GM18861 (cell line): ENCODE data around the gene SKAP1.
A peak's percentile ranks its signal among the peaks of the same experiment; 100 is the strongest.

Experiments used
- ATAC-seq: cut with Tn5 transposase; IDR thresholded peaks from one replicate; pipeline ENCODE4 v1.9.1; 2021; ENCODE audit not compliant: unreplicated experiment

Gene SKAP1

GRCh38 chr17:48429638-48430586, at the start of gene SKAP1:
SKAP1 (minus strand) TSS chr17:48430214.
- no peak for ATAC-seq

DNA sequence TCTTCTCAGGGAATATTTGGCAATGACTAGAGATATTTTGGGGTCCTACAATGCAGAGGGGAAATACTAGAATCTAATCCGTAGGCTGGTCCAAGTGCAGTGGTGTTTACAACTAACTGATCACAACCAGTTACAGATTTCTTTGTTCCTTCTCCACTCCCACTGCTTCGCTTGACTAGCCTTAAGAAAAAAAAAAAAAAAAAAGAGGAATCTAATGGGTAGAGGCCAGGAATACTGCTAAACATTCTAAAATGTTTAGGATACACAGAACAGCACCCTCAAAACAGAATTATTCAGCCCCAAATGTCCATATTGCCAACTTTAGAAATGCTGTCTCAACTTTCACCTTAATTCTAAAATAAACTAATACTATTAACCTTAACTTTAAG, 49.0 kb upstream of the SKAP1 start:
- no peak for ATAC-seq

- peak; percentile 89 for ATAC-seq
Observed at GRCh38 chr17:48478224-48479013, 48.4 kb upstream of the SKAP1 start.

- no peak for ATAC-seq
Observed at GRCh38 chr17:48477221-48477620, 47.2 kb upstream of the SKAP1 start.

GRCh38 chr17:48472411-48473281, 42.6 kb upstream of the SKAP1 start:
- no peak for ATAC-seq

- no peak for ATAC-seq
Observed at GRCh38 chr17:48471817-48472410, 41.9 kb upstream of the SKAP1 start.

DNA sequence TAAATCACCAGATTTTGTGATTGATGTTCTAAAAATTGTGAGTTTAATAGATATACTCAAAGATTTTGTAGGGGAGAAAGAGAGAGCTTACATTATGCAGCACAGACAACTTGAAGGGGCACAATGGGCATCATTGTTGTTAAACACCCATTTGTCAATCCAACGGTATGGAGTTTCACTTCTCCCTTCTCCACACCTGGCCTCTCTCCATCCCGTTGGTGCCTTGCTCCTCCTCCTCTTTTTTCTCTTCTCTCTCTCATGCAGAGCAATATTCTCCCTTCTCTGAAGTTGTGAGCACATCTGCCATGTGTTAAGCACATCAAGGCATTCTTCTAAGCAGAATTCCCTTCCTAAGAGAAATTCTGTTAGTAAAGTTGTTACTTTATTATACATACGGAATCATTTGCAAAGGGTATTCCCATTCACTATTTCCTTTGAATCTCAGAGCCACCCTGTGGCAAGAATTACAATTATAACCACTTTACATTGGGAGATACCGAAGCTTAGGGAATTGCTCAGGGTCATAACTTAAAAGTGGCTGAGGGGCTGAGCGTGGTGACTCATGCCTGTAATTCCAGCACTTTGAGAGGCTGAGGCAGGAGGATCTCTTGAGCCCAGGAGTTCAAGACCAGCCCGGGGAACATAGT, 40.5 kb upstream of the SKAP1 start:
- ATAC-seq: no peak

DNA sequence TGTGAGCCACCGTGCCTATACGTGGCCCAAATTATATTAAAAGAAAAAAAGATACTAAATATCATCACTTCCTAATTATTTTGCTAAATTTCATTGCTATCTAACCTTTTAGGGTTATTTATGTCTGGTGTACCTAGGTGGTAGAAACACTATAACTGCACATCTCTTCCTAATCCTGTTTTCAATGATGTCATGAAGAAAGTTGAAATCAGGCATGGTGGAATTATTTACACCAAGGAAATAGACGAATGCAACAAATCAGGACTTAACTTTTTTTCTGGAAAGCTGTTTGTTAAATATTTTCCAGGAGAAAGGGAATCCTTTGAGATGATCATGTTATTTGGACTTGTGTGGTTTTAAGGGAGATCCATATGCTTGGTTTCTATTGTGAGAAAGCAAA, 39.2 kb upstream of the SKAP1 start:
- ATAC-seq: no peak

DNA sequence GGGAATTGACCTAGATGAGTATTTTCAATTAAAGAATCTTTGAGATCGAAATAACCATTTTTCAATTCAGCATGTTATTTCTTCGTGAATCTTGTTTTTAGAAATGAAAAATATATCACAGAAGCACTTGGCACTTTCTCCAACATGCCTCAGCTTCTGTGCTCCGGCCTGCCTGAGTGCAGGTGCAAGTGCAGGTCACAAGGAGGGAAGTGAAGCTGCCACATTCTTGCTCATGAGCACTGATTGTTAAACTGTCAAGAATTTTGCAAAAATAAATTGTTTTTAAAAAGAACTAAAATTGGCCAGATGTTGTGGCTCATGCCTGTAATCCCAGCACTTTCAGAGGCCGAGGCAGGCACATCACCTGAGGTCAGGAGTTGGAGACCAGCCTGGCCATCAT, 38.3 kb upstream of the SKAP1 start:
- no peak for ATAC-seq

GRCh38 chr17:48465884-48466283, 35.9 kb upstream of the SKAP1 start:
- ATAC-seq: no peak

- no peak for ATAC-seq
Observed at GRCh38 chr17:48463526-48463925, 33.5 kb upstream of the SKAP1 start.

DNA sequence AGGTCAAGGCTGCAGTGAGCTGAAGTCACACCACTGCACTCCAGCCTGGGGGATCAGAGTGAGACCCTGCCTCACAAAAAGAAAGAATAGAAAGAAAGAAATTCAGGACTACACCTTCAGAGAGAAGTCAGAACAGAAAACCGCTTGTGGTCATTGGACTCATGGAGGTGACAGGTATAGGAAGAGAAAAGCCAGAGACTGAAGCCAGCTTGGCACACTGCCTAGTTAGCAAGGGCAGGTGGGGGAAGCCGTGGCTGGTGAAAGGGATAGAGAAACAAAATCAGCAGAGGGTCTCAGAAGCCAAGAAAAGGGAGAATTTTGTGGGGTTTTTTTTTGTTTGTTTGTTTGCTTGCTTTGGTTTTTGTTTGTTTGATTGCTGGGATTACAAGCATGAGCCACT, 32.9 kb upstream of the SKAP1 start:
- ATAC-seq: no peak

DNA sequence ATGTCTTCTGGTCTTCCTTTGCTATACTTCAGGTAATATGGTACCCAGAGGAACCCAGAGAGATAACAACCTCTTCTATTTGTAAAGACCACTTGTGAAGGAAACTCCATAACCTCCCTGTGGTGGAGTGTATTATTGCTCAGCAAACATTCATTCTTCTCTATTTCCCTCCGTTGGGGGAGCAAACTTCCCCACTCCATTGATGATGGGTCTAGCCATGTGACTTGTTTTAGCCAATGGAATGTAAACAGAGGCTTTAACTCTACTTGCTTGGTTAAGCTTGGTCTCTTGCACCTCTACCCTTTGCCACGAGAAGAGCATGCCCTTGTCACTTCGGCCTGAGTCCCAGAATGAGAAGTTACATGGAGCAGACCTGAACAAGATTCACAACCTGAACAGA, 30.0 kb upstream of the SKAP1 start:
- ATAC-seq: no peak

- ATAC-seq: no peak
Observed at GRCh38 chr17:48459070-48459844, 29.2 kb upstream of the SKAP1 start.

GRCh38 chr17:48457080-48457836, 27.2 kb upstream of the SKAP1 start:
- peak; percentile 48 for ATAC-seq

DNA sequence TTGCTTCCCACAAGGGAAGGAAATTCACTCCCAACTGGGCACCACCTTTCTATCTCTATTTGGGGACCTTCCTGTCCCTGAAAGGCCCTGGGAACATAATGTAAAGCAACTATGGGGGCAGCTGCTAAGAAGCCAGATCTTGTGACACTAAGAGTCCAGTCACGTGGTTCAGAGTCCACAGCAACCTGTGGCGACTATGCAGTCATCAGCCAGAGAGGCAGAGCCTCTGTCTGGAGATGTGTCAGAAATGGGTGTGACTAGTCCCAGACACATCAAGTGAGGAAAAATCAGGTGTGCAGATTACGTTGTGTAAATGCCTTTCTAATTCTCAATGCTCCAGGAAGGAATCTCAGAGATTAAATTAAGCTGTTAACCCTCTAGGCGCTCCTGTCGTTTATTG, 26.6 kb upstream of the SKAP1 start:
- no peak for ATAC-seq

DNA sequence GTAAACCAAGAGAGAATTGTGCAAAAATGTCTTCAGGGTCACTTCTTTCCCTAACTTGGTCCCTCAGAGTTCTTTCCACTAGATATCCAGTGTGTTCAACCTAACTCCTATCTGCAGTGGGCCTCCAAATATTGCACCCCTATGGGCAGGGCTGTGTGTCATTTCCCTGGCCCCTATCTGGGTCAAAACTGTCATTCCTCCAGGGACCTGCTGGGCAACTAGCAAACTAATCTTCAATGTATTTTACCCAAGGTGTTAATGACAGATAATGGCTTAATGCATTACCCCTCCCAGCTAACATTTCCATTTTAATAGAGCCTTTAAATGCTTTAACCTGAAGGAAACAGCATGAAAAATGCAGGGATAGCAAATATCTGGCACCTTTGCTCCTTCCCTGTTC, 25.8 kb upstream of the SKAP1 start:
- no peak for ATAC-seq

DNA sequence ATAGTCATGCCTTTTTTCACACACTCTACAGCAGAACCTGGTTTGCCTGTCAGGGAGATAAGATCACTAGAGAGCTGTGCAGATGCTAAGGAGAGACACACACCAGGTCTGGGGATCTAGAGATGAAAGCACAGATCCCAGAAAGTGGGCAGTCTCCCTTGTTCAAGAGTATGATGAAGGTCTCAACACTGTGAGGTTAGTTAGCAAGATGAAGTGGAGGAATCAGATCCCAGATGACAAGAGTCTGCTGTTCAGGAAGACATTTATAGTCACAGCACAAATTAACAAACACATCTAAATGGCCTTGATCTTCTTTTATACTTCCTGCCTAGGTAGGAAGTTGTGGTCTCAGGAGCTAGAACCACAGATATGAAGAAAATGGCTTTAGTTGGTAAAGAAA, 23.4 kb upstream of the SKAP1 start:
- ATAC-seq: no peak

DNA sequence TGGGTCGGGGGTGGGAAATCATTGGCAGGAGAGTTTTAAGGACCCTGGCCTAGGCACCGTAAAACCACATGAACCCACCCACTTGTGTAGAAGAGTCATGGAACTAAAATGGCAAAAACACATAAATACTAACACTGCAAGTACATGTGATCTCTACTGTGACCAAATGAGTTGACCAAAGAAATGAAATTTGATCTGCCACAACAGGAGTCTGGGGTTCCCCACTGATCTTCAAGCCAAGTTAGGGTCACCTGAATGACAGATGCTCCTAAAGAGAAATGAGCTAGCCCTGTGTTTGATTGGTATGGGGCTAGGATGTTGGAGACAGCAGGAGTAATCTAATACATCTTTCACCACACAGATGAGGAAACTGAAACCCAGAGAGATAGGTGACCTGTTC, 21.5 kb upstream of the SKAP1 start:
- ATAC-seq: peak; percentile 59
